IPS DF 6.9 (cell line): ENCODE results near the gene UGGT1.

ENCODE experiments used
- DNase-seq: peaks from one replicate; pipeline ENCODE4 v3.0.0-alpha.2; 2013; ENCODE audit warnings: low read depth, low spot score
- H3K27ac ChIP-seq: one replicate; pipeline ENCODE4 v1.5.1; 2013; ENCODE audit warnings: low read length, control low read depth
- H3K27me3 ChIP-seq: 2 replicates; pipeline ENCODE4 v1.6.1; 2013; ENCODE audit warnings: mild to moderate bottlenecking, low read length; ENCODE audit not compliant: control insufficient read depth, insufficient read depth
- H3K36me3 ChIP-seq: 2 replicates; pipeline ENCODE4 v1.6.1; 2013; ENCODE audit warnings: low read length; ENCODE audit not compliant: control insufficient read depth, insufficient read depth
- H3K4me1 ChIP-seq: 2 replicates; pipeline ENCODE4 v1.6.1; 2013; ENCODE audit warnings: low read length; ENCODE audit not compliant: control insufficient read depth, insufficient read depth
- H3K4me3 ChIP-seq: 2 replicates; pipeline ENCODE4 v1.5.1; 2013; ENCODE audit warnings: mild to moderate bottlenecking, low read length
- H3K9me3 ChIP-seq: 2 replicates; pipeline ENCODE4 v1.6.1; 2013; ENCODE audit warnings: low read length, inconsistent platforms; ENCODE audit not compliant: control insufficient read depth, insufficient read depth
- WGBS: extraction: QIAGEN DNeasy Blood & Tissue Kit; methylation state at CpG from one replicate; pipeline ENCODE4 v1.1.7; 2013; ENCODE audit warnings: mixed read lengths, missing lambda C conversion rate; ENCODE audit not compliant: insufficient read length, insufficient coverage; 5-methylcytosine and 5-hydroxymethylcytosine counted together

The UGGT1 gene, protein sequence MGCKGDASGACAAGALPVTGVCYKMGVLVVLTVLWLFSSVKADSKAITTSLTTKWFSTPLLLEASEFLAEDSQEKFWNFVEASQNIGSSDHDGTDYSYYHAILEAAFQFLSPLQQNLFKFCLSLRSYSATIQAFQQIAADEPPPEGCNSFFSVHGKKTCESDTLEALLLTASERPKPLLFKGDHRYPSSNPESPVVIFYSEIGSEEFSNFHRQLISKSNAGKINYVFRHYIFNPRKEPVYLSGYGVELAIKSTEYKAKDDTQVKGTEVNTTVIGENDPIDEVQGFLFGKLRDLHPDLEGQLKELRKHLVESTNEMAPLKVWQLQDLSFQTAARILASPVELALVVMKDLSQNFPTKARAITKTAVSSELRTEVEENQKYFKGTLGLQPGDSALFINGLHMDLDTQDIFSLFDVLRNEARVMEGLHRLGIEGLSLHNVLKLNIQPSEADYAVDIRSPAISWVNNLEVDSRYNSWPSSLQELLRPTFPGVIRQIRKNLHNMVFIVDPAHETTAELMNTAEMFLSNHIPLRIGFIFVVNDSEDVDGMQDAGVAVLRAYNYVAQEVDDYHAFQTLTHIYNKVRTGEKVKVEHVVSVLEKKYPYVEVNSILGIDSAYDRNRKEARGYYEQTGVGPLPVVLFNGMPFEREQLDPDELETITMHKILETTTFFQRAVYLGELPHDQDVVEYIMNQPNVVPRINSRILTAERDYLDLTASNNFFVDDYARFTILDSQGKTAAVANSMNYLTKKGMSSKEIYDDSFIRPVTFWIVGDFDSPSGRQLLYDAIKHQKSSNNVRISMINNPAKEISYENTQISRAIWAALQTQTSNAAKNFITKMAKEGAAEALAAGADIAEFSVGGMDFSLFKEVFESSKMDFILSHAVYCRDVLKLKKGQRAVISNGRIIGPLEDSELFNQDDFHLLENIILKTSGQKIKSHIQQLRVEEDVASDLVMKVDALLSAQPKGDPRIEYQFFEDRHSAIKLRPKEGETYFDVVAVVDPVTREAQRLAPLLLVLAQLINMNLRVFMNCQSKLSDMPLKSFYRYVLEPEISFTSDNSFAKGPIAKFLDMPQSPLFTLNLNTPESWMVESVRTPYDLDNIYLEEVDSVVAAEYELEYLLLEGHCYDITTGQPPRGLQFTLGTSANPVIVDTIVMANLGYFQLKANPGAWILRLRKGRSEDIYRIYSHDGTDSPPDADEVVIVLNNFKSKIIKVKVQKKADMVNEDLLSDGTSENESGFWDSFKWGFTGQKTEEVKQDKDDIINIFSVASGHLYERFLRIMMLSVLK (N-terminal part only)

DNA sequence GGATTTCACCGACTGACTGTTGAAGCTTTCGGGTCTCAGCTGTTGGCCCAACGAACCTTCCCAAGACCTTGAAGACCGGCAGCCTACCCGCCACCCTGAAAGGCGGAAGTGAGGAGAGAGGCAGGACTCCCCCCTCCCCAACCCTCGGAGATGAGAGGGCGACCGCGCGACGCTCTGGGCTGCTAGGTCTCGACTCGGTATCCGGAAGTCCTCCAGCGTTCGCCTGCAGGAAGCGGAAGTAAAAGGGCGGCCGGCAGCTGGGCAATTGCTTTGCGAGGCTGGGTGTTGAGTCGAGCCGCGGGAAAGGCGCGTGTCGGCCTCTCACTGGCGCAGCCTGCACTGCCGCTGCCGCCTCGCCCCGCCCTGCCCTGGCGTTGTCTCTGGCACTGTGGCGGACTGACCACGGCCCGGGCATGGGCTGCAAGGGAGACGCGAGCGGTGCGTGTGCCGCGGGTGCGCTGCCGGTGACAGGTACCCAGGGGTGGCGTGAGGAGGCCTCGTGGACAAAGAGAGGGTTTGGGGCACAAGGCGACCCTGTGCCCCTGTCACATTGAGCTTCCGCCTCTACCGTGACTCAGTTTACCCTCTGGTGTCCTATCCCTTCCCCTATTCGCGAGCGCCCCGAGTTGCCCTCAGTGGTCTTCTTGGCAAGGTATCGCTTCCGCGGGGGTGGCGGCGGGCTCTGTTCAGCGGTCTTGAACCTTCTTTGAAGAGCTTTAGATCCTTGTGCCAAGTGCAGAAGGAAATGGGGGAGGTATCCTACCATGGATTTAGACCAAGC, at the start of gene UGGT1:
Gene UGGT1 (plus strand): TSS at position 256 of the 781 bp plus-strand sequence. CDS start 158 bp downstream, at position 414.
- H3K4me3 ChIP-seq: peak within 1 kb of the TSS; percentile 88
- WGBS: no CpG with 5 or more reads among the region's 59 CpGs
- peak; percentile 94 for DNase-seq

DNA sequence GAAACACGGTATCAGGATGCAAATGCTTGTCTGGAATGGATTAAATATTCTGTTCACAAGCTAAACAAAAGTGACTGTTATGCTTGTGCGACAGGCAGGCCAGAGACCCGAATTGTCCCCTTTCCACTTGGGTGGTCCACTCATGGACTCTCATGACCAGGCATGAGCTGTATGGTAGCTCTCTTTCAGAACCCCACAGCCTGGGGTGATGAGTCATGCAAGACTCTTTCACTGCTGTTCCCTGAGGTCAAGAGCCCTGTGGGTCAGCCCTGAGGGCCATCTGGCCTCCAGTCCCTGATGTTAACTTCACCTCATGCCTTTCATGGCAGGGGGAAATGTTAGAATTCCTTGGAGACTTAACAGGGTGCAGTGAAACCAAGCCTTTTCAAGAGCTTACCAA, 49.4 kb upstream of the UGGT1 start:
- H3K4me3 ChIP-seq: no peak overlapping the region
- no peaks in the 10 kb centered on the region for H3K36me3 ChIP-seq
- H3K27ac ChIP-seq: no peak overlapping the region
- H3K27me3 ChIP-seq: no peaks in the 10 kb centered on the region
- H3K9me3 ChIP-seq: peaks cover 7% of the 10 kb centered on the region
- no peak for DNase-seq
- no peaks in the 10 kb centered on the region for H3K4me1 ChIP-seq
- WGBS: no CpG with 5 or more reads among the region's 3 CpGs

More for the DNA sequence above, at the start of gene UGGT1:
- no peaks in the 10 kb centered on the region for H3K4me1 ChIP-seq
- no peaks in the 10 kb centered on the region for H3K27me3 ChIP-seq
- no peak within 1 kb of the TSS for H3K27ac ChIP-seq
- no peaks in the 10 kb centered on the region for H3K9me3 ChIP-seq
- H3K36me3 ChIP-seq: no peaks in the 10 kb centered on the region

DNA sequence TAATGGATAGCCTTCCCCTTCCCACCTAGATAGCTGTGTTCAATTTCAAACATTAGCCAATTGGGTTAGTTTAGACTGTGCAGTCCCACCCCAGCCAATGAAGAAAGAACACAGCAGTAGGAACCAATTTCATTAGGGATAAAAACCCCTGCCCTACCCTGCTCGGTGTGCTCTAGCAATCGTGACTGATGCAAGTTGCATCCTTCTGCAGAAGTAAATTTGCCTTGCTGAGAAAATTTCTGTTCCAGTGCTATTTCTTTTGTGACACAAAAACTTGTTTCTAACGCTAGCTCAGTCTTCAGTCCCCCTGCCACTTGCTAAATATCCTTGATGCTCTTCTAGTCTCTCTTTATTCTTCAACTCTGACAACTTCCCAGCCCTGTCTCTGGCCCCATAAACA, 48.0 kb upstream of the UGGT1 start:
- WGBS: no CpG with 5 or more reads among the region's 3 CpGs

DNA sequence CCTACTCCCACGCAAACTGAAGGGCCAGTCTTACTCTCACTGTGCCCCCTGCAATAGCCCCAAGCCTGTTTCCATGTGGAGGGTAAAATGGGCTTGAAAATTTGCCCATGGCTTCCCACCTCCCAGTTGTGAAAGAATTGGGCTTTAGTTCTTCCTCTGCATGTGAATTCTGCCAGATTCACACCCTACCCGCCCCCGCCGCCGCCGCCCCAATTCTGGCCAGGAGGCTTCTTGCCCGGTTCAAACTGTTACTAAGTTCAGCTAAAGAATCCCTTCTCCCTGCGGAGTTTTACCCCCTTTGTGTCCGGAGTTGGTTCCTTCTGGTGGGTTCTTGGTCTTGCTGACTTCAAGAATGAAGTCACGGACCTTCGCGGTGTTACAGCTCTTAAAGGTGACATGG, 37.7 kb upstream of the UGGT1 start:
- H3K4me3 ChIP-seq: no peak overlapping the region
- no CpG with 5 or more reads among the region's 12 CpGs for WGBS
- H3K9me3 ChIP-seq: no peaks in the 10 kb centered on the region
- no peak for DNase-seq
- no peak overlapping the region for H3K27ac ChIP-seq
- H3K4me1 ChIP-seq: no peaks in the 10 kb centered on the region
- H3K27me3 ChIP-seq: no peaks in the 10 kb centered on the region
- no peaks in the 10 kb centered on the region for H3K36me3 ChIP-seq

More for the DNA sequence above, 48.0 kb upstream of the UGGT1 start:
- no peaks in the 10 kb centered on the region for H3K4me1 ChIP-seq
- DNase-seq: no peak
- H3K9me3 ChIP-seq: peaks cover 2% of the 10 kb centered on the region; the same call in 1 of the 2 replicates
- H3K4me3 ChIP-seq: no peak overlapping the region
- H3K27ac ChIP-seq: no peak overlapping the region
- no peaks in the 10 kb centered on the region for H3K36me3 ChIP-seq
- no peaks in the 10 kb centered on the region for H3K27me3 ChIP-seq

DNA sequence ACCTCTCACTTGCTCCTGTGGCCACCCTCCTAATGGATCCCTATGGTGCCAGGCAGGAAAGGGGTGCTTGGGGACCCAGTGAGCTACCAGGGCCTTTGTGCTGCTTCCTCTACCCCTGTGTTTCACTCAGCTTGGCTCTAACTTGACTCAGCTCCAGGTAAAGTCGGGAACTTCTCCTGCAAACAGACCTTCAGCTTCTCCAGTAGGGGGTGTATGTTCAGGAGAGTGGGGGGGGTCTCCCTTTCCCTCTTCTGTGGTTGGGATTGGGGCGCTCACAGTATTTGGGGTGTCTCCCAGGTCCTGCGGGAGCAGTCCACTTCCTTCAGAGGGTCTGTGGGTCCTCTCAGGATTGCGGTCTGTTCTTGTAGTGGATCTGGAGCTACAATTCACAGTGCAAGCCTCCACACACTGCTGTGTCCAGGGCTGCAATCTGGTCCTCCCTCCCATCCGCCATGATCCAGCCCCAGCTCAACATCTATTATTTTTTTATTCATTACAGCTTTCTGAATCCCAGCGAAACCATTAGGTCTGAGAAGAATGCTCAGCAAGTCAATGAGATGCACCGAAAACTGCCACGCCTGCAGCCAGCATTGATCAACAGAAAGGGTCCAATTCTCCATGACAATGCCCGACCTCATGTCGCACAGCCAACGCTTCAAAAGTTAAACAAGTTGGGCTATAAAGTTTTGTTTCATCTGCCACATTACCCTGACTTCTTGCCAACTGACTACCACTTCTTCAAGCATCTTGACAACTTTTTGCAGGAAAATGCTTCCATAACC, 36.7 kb upstream of the UGGT1 start:
- Histone ChIP-seq H3K4me3 (no peak overlapping the region), H3K4me1 (no peaks in the 10 kb centered on the region), H3K27me3 (no peaks in the 10 kb centered on the region), H3K36me3 (no peaks in the 10 kb centered on the region), H3K27ac (no peak overlapping the region), H3K9me3 (no peaks in the 10 kb centered on the region)
- no CpG with 5 or more reads among the region's 11 CpGs for WGBS
- DNase-seq: no peak

DNA sequence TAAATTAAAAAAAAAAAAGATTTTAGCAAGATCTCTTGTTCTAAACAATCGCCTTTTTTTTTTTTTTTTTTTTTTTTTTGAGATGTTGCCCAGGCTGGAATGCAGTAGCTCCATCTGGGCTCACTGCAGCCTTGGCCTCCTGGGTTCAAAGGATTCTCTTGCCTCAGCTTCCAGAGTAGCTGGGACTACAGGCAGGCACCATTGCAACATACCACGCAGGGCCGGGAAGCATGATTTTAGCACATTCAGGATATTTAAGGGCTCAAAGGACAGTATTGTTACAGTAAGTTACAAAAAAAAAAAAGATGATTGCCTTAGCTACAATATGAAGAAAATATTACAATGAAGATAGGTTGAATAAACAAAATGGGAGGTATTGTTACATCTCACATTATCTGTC, 33.7 kb upstream of the UGGT1 start:
- WGBS: no CpG with 5 or more reads among the region's 3 CpGs
- Histone ChIP-seq H3K27ac (no peak overlapping the region), H3K4me1 (no peaks in the 10 kb centered on the region), H3K36me3 (no peaks in the 10 kb centered on the region), H3K9me3 (no peaks in the 10 kb centered on the region), H3K27me3 (no peaks in the 10 kb centered on the region), H3K4me3 (no peak overlapping the region)
- no peak for DNase-seq

DNA sequence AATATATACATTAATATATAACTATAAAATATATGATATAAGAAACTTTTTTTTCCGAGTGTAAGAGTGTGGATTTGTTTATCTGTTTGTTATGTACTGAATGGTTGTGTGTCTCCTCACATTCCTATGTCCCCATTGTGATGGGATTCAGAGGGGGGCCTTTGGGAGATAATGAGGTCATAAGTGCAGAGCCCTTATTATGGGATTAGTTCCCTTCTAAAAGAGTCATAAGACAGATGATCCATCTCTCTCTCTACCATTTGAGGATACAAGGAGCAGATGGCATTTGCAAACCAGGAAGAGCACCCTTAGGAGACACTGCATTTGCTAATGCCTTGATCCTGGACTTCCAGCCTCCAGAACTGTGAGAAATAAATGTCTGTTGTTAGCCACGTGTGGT, 32.9 kb upstream of the UGGT1 start:
- Histone ChIP-seq H3K27ac (no peak overlapping the region), H3K27me3 (no peaks in the 10 kb centered on the region), H3K9me3 (no peaks in the 10 kb centered on the region), H3K4me1 (no peaks in the 10 kb centered on the region), H3K36me3 (no peaks in the 10 kb centered on the region), H3K4me3 (no peak overlapping the region)
- no peak for DNase-seq
- whole genome bisulfite sequencing: no CpG with 5 or more reads among the region's 2 CpGs

DNA sequence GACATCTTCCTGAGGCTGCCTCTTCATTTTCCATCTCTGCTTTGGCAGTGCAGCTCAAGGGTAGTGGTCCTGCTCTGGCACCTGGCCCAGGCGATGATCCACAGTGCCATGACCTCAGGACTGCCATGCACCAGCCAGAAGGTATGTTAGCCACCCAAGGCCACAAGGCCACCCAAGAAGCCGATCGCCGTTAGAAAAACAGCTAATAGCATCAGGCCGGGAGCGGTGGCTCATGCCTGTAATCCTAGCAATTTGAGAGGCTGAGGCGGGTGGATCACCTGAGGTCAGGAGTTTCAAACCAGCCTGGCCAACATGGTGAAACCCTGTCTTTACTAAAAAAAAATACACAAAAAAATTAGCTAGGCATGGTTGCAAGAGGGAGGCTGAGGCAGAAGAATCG, 28.4 kb upstream of the UGGT1 start:
- Histone ChIP-seq H3K4me1 (no peaks in the 10 kb centered on the region), H3K27ac (no peak overlapping the region), H3K36me3 (no peaks in the 10 kb centered on the region), H3K4me3 (no peak overlapping the region), H3K9me3 (no peaks in the 10 kb centered on the region), H3K27me3 (no peaks in the 10 kb centered on the region)
- DNase-seq: no peak
- no CpG with 5 or more reads among the region's 8 CpGs for WGBS

DNA sequence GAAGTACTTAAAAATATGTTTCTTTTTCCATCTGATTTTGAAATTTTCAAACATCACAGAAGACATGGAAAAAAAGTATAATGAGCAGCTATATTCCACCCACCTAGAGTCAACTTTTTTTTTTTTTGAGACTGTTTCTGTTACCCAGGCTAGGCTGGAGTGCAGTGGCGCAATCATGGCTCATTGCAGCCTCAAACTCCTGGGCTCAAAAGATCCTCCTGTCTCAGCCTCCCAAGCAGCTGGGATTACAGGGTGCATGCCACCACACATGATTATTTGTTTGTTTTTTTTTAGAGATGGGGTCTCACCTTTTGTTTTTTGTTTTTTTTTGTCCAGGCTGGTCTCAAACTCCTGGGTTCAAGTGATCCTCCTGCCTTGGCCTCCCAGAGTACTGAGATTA, 26.6 kb upstream of the UGGT1 start:
- H3K36me3 ChIP-seq: no peaks in the 10 kb centered on the region
- H3K4me1 ChIP-seq: no peaks in the 10 kb centered on the region
- no peak overlapping the region for H3K4me3 ChIP-seq
- no peak for DNase-seq
- no peak overlapping the region for H3K27ac ChIP-seq
- H3K27me3 ChIP-seq: no peaks in the 10 kb centered on the region
- no peaks in the 10 kb centered on the region for H3K9me3 ChIP-seq
- WGBS: no CpG with 5 or more reads among the region's 1 CpG
